ENCODE measurements around the gene RNF213. TPM values are rescaled to one million over a fixed set of nuclear protein-coding genes. Genes with fewer than 3 reads are reported as not detected.

RNF213 gene
- polyA plus RNA-seq, 1 donor (not counting 4 experiments of a cell fraction or from before 2014, with no cell fraction given), result 24.4 TPM

- no peak for FAIRE-seq
- peaks cover 25% of the 10 kb centered on the region for H3K79me2 ChIP-seq (ENCODE audit: control insufficient read depth, insufficient read depth, low read length)
- H3K9me3 ChIP-seq (ENCODE audit: control insufficient read depth, low read depth, low read length), result no peaks in the 10 kb centered on the region
- DNase-seq (ENCODE audit: low read depth, low spot score), result no peak
- H3K36me3 ChIP-seq (ENCODE audit: control insufficient read depth in 2 of 2, extremely low read depth in 1 of 2, insufficient read depth in 2 of 2, low read length in 2 of 2), result peaks cover 9 to 16% of the 10 kb centered on the region in 2 experiments
- TF ChIP-seq CTCF (optimal IDR thresholded peaks at IDR 0.05 in 1 of 3, IDR thresholded peaks at IDR 0.05 in 1 of 3, conservative IDR thresholded peaks at IDR 0.05 in 1 of 3; ENCODE audit: extremely low read depth in 1 of 3, insufficient read depth in 2 of 3, low read length in 3 of 3) (no peak), EZH2 (IDR thresholded peaks at IDR 0.05; ENCODE audit: low read length) (no peak)
- H3K4me2 ChIP-seq (ENCODE audit: control insufficient read depth, extremely low read depth, insufficient read depth, low read depth, low read length), result no peak overlapping the region
- no peaks in the 10 kb centered on the region for H3K27me3 ChIP-seq (ENCODE audit: control insufficient read depth, extremely low read depth, insufficient read depth, low read length)
- no peak overlapping the region for H3K27ac ChIP-seq (ENCODE audit: control insufficient read depth, insufficient read depth, low read length)
- H3K4me1 ChIP-seq (ENCODE audit: control insufficient read depth, extremely low read depth, insufficient read depth, low read length), result peaks cover 13% of the 10 kb centered on the region
- peaks cover 4% of the 10 kb centered on the region for H3K9me1 ChIP-seq (ENCODE audit: control insufficient read depth, extremely low read depth, insufficient read depth, low read length)
- H4K20me1 ChIP-seq (ENCODE audit: control insufficient read depth, extremely low read depth, insufficient read depth, low read length), result peaks cover 3% of the 10 kb centered on the region
- H2AFZ ChIP-seq (ENCODE audit: control insufficient read depth, low read length), result no peak overlapping the region
- no peak overlapping the region for H3K9ac ChIP-seq (ENCODE audit: control insufficient read depth, extremely low read depth, insufficient read depth, low read length)
- dilution Hi-C loops (cut with MboI; ENCODE audit: extremely low pct_ligation_motif_present, low sequenced_read_pairs), result no loop called here
- no peak overlapping the region for H3K4me3 ChIP-seq (ENCODE audit: control insufficient read depth in 2 of 3, extremely low read depth in 1 of 3, insufficient read depth in 2 of 3, low read depth in 1 of 3, low read length in 3 of 3)
Measured at GRCh38 chr17:80418589-80418988, 157.9 kb downstream of the RNF213 start.

DNA sequence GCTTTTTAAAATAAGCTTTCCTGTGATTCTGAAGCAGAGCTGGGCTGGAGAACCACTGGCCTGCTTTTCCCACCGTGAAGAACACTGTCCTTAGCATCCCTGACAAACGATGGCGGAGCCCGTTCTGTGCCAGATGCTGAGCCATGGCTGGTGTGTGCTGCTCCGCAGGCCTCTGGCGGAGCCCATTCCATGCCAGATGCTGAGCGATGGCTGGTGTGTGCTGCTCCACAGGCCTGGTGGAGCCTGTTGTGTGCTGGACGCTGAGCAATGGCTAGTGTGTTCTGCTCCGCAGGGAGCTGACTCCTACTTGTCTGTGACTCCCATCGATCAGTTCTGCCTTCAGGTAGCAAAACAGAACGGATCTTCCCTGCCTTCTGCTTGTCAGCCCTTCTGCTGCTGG lies 158.6 kb downstream of the RNF213 start:
- TF ChIP-seq EZH2 (IDR thresholded peaks at IDR 0.05; ENCODE audit: low read length), result no peak
- no peak for TF ChIP-seq CTCF (optimal IDR thresholded peaks at IDR 0.05 in 1 of 3, IDR thresholded peaks at IDR 0.05 in 1 of 3, conservative IDR thresholded peaks at IDR 0.05 in 1 of 3; ENCODE audit: extremely low read depth in 1 of 3, insufficient read depth in 2 of 3, low read length in 3 of 3)
- DNase-seq (ENCODE audit: low read depth, low spot score) (no peak), FAIRE-seq (no peak)
- H3K27ac ChIP-seq (ENCODE audit: control insufficient read depth, insufficient read depth, low read length), result no peak overlapping the region
- H3K9me3 ChIP-seq (ENCODE audit: control insufficient read depth, low read depth, low read length), result no peaks in the 10 kb centered on the region
- peaks cover 25% of the 10 kb centered on the region for H3K79me2 ChIP-seq (ENCODE audit: control insufficient read depth, insufficient read depth, low read length)
- H3K36me3 ChIP-seq (ENCODE audit: control insufficient read depth in 2 of 2, extremely low read depth in 1 of 2, insufficient read depth in 2 of 2, low read length in 2 of 2), result peaks cover 9 to 16% of the 10 kb centered on the region in 2 experiments
- peaks cover 2% of the 10 kb centered on the region for H3K9me1 ChIP-seq (ENCODE audit: control insufficient read depth, extremely low read depth, insufficient read depth, low read length)
- H3K4me3 ChIP-seq (ENCODE audit: control insufficient read depth in 2 of 3, extremely low read depth in 1 of 3, insufficient read depth in 2 of 3, low read depth in 1 of 3, low read length in 3 of 3), result no peak overlapping the region
- H3K27me3 ChIP-seq (ENCODE audit: control insufficient read depth, extremely low read depth, insufficient read depth, low read length), result no peaks in the 10 kb centered on the region
- peaks cover 3% of the 10 kb centered on the region for H4K20me1 ChIP-seq (ENCODE audit: control insufficient read depth, extremely low read depth, insufficient read depth, low read length)
- H3K4me2 ChIP-seq (ENCODE audit: control insufficient read depth, extremely low read depth, insufficient read depth, low read depth, low read length), result no peak overlapping the region
- dilution Hi-C loops (cut with MboI; ENCODE audit: extremely low pct_ligation_motif_present, low sequenced_read_pairs), result no loop called here
- no peak overlapping the region for H3K9ac ChIP-seq (ENCODE audit: control insufficient read depth, extremely low read depth, insufficient read depth, low read length)
- H2AFZ ChIP-seq (ENCODE audit: control insufficient read depth, low read length), result no peak overlapping the region
- H3K4me1 ChIP-seq (ENCODE audit: control insufficient read depth, extremely low read depth, insufficient read depth, low read length), result peaks cover 6% of the 10 kb centered on the region

All from keratinocyte (primary cell).